Measurements from ENCODE around the gene ECE2.

GRCh38 chr3:184236033-184236410, 39.8 kb upstream of the ECE2 start:
- TF ChIP-seq, protein P1, sequence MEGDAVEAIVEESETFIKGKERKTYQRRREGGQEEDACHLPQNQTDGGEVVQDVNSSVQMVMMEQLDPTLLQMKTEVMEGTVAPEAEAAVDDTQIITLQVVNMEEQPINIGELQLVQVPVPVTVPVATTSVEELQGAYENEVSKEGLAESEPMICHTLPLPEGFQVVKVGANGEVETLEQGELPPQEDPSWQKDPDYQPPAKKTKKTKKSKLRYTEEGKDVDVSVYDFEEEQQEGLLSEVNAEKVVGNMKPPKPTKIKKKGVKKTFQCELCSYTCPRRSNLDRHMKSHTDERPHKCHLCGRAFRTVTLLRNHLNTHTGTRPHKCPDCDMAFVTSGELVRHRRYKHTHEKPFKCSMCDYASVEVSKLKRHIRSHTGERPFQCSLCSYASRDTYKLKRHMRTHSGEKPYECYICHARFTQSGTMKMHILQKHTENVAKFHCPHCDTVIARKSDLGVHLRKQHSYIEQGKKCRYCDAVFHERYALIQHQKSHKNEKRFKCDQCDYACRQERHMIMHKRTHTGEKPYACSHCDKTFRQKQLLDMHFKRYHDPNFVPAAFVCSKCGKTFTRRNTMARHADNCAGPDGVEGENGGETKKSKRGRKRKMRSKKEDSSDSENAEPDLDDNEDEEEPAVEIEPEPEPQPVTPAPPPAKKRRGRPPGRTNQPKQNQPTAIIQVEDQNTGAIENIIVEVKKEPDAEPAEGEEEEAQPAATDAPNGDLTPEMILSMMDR (IDR thresholded peaks at IDR 0.05) = no peak
- TF ChIP-seq POLR2A (IDR thresholded peaks at IDR 0.05) = no peak
- no peak for TF ChIP-seq POLR2AphosphoS5 (IDR thresholded peaks at IDR 0.05)

All from breast epithelium (tissue), 3 donors.